Stimulated activated CD4-positive, alpha-beta T cell treated with anti-CD3 and anti-CD28 coated beads, Interleukin-1b, Interleukin-23, amount 100 ng/mL, for 1 hour (primary cell): ENCODE results near the gene FOXJ1.
"Not testable (repeated sequence)": the region's sequence is repeated elsewhere in the genome, so short reads cannot be mapped to it uniquely, and the experiment has no call there.

Experiments used
- DNase-seq, 2 donors: peaks; one replicate each; pipeline ENCODE4 v3.0.0-alpha.2; 2020; ENCODE audit warnings: low read depth in 2 of 2

FOXJ1 gene, protein sequence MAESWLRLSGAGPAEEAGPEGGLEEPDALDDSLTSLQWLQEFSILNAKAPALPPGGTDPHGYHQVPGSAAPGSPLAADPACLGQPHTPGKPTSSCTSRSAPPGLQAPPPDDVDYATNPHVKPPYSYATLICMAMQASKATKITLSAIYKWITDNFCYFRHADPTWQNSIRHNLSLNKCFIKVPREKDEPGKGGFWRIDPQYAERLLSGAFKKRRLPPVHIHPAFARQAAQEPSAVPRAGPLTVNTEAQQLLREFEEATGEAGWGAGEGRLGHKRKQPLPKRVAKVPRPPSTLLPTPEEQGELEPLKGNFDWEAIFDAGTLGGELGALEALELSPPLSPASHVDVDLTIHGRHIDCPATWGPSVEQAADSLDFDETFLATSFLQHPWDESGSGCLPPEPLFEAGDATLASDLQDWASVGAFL

DNA sequence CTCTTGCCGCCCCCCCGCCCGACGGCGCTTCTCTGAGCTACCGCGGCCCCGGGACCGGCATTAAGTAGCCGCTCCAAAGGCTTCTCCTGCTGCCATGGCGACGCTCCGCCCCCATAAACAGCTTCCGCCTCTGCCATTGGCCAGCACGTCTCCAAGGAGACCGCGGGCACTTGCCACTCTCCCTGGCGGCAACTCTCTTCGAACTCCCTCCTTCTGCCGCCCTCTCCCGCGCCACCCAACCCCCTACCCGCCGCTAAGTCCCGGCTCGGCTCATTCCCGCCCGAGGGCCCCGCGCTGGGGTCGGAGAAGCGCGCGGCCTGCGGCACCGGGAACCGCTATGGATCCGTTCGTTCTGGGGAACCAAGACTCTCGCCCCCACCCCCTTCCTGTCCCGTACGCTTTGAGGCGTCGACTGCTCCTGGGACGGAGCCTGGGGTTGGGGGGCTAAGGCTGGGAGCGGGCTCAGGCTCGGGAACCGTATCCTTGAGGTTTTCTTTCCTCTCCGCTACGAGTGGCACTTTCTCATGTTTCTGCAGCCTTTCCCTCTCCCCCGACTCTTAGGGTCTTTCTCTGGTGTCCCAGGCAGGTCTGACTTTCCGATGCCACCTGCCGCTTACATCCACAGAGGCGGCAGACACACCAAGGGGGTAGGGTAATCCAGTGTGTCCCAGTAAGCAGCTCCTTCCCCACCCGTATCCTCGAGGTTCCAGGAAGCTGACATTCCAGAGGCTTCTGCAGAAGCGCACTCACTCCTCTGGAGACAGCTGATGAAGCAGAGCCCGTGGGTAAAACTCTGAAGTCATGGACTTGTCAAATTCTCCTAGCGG lies at the start of gene FOXJ1:
Gene FOXJ1, minus strand, starts transcription at position 34 of the 827 bp plus-strand sequence. CDS start 850 bp downstream, outside the sequence.
- peak; percentile 75 to 76 for DNase-seq

GRCh38 chr17:76189741-76190140 lies 48.7 kb upstream of the FOXJ1 start:
- no peak for DNase-seq

- DNase-seq: no peak
Measured at GRCh38 chr17:76189247-76189646, 48.2 kb upstream of the FOXJ1 start.

- DNase-seq: no peak
Measured at GRCh38 chr17:76188213-76189016, 47.4 kb upstream of the FOXJ1 start.

- not testable (repeated sequence) for DNase-seq
Measured at GRCh38 chr17:76186774-76187173, 45.7 kb upstream of the FOXJ1 start.

DNA sequence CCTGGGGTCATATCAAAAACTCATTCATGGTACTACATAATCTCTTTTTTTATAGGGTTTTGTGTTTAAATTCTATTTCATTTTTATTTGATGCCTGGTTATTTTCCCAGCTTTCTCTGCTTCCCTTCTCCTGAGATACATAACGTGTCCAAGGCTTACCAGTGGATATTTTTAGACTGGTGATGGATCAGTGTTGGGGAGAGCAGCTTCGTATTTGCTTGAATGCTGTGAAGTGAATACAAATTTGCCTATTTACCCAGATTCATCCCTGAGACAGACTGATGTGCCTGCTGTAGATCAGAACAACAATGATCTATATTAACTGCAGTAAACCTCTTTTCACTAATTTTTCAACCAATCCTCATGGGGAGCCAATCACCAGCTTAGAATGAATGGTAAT lies 43.2 kb upstream of the FOXJ1 start:
- DNase-seq: no peak

GRCh38 chr17:76182016-76182764 lies 41.1 kb upstream of the FOXJ1 start:
- DNase-seq: peak; percentile 86 to 96

- DNase-seq: no peak
Measured at GRCh38 chr17:76179496-76180467, 38.7 kb upstream of the FOXJ1 start.

- DNase-seq: no peak
Measured at GRCh38 chr17:76178124-76178523, 37.1 kb upstream of the FOXJ1 start.

- DNase-seq: no peak
Measured at GRCh38 chr17:76176701-76177574, 35.9 kb upstream of the FOXJ1 start.

- DNase-seq: no peak
Measured at GRCh38 chr17:76174037-76174436, 33.0 kb upstream of the FOXJ1 start.

- no peak for DNase-seq
Measured at GRCh38 chr17:76173474-76173873, 32.4 kb upstream of the FOXJ1 start.

- DNase-seq: no peak
Measured at GRCh38 chr17:76171706-76172105, 30.7 kb upstream of the FOXJ1 start.

DNA sequence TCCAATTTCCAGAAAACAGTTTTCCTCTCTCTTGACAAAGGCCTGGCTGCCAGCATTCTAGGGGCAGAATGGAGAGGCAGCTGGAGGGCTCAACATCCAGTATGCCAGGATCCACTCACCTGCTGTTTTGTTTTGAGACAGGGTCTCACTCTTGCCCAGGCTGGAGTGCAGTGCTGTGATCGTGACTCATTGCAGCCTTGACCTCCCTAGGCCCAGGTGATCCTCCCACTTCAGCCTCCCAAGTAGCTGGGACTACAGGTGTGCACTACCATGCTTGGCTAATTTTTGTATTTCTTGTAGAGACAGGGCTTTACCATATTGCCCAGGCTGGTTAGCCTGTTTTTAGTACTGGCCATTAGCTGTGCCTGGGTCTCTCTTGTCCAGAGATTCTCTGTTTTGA lies 29.1 kb upstream of the FOXJ1 start:
- DNase-seq: no peak

- DNase-seq: no peak
Measured at GRCh38 chr17:76166906-76167305, 25.9 kb upstream of the FOXJ1 start.

- no peak for DNase-seq
Measured at GRCh38 chr17:76166168-76166567, 25.1 kb upstream of the FOXJ1 start.

DNA sequence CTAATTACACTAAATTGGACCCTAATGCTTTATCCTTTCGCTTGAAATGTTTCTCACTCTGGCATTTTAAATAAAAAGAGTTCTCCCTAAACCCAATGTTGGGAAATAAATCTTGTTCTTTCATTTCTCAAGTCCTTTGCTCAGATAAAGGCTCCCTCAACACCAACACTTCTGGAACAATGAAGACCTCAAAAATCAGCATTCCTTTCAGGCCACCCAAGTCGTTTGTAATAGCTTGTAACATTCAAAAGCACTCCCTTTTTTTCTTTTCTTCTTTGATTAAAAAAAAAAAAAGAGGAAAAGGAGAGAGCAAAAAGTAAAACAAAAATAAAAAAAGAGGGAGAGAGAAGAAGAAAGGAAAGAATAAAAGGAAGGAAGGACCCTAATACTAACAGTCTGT lies 23.3 kb upstream of the FOXJ1 start:
- no peak for DNase-seq

DNA sequence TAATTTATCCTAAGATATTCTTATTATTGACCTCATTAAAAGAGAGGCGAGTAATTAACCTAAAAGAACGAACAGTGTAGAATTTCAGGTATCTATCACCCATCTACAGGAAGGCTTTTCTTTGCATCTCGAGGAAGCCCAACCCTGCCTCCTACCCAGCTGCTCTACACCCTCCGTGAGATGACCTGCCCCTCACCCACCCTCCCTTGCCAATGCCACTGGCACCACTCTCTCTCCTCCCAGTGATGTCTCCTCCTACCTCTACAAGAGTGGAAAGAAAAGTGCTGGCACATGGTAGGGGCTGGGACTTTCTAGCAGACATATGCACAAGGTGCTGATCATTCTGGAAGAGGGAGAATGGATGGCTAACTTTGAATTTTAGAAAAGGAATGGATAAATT lies 22.9 kb upstream of the FOXJ1 start:
- DNase-seq: no peak

DNA sequence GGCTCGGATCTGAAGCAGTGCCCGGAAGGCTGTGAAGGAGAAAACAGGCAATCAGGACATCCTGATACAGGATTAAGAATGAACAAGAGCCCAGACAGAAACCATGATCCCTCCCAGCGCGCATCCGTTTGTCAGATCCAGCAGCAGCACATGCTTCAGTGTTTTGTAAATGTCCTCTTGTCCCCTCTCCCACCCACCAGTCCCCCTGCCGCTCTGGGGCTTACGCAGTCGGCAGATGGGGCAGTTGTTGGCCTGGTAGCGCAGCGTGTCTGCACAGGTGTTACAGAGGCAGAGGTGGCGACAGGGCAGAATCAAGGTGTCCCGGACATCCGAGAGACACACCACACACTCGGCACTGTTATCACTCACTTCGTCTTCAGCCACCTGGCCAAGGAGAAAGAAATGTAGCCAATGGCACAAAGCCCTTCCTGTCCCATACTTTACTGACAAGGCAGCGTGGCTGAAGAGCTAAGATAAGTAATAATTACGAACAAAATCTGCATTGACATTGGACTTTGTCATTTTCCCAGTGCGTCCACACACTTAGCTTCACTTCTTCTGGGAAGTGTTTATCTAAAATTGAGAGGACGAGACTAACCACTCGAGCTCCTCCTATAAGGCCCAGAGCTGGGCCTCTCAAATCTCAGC lies 20.7 kb upstream of the FOXJ1 start:
- no peak for DNase-seq
